Mammary epithelial cell (primary cell): Measurements from ENCODE around the gene NAGPA.

Experiments used
- EZH2 ChIP-seq: IDR thresholded peaks from 2 replicates; pipeline ENCODE4 v1.6.1; 2012; ENCODE audit warnings: low read length, inconsistent platforms, borderline replicate concordance
- TF ChIP-seq, protein P1 (sequence below), 2 donors: IDR thresholded peaks in 1 of 2; conservative IDR thresholded peaks in 1 of 2; 2 replicates each; pipeline ENCODE4 v1.5.1; 2011 to 2012; ENCODE audit warnings: inconsistent platforms in 2 of 2, low read length in 2 of 2, mild to moderate bottlenecking in 2 of 2, control low read depth in 1 of 2, low read depth in 1 of 2; ENCODE audit not compliant: insufficient read depth in 1 of 2; ENCODE audit errors: extremely low read depth in 1 of 2

- TF ChIP-seq EZH2: no peak
- TF ChIP-seq, protein P1, sequence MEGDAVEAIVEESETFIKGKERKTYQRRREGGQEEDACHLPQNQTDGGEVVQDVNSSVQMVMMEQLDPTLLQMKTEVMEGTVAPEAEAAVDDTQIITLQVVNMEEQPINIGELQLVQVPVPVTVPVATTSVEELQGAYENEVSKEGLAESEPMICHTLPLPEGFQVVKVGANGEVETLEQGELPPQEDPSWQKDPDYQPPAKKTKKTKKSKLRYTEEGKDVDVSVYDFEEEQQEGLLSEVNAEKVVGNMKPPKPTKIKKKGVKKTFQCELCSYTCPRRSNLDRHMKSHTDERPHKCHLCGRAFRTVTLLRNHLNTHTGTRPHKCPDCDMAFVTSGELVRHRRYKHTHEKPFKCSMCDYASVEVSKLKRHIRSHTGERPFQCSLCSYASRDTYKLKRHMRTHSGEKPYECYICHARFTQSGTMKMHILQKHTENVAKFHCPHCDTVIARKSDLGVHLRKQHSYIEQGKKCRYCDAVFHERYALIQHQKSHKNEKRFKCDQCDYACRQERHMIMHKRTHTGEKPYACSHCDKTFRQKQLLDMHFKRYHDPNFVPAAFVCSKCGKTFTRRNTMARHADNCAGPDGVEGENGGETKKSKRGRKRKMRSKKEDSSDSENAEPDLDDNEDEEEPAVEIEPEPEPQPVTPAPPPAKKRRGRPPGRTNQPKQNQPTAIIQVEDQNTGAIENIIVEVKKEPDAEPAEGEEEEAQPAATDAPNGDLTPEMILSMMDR (conservative IDR thresholded peaks at IDR 0.05 in 1 of 2, IDR thresholded peaks at IDR 0.05 in 1 of 2; ENCODE audit: extremely low read depth in 1 of 2, insufficient read depth in 1 of 2, low read depth in 1 of 2, low read length in 2 of 2): no peak
Observed at GRCh38 chr16:5015351-5015750, 18.4 kb downstream of the NAGPA start.
